Thoracic aorta (tissue), 2 donors: Measurements from ENCODE around the gene CYFIP2. TPM values are rescaled to one million over a fixed set of nuclear protein-coding genes. Genes with fewer than 3 reads are reported as not detected.

ENCODE experiments used
- ATAC-seq: fragments of 150-250 bp; one replicate; pipeline ENCODE4 v1.8.0; 2017; ENCODE audit warnings: low read depth; ENCODE audit not compliant: insufficient number of reproducible peaks, low FRiP score
- DNase-seq: peaks from one replicate; pipeline ENCODE4 v3.0.0-alpha.2; 2020; ENCODE audit warnings: low spot score
- H3K27ac ChIP-seq, 2 donors: fragments of 200-600 bp; sonication (generic); 1 replicate in 1 of 2; 2 replicates in 1 of 2; pipeline ENCODE4 v1.5.1; 2016; ENCODE audit warnings: mild to moderate bottlenecking in 2 of 2, moderate library complexity in 2 of 2
- H3K27me3 ChIP-seq: fragments of 200-600 bp; sonication (generic); replicated peaks from 2 replicates; pipeline ENCODE4 v1.6.0; 2016; ENCODE audit warnings: mild to moderate bottlenecking; ENCODE audit not compliant: insufficient read depth
- H3K36me3 ChIP-seq: fragments of 200-600 bp; sonication (generic); one replicate; pipeline ENCODE4 v1.5.1; 2016
- H3K4me1 ChIP-seq, 2 donors: fragments of 200-600 bp; sonication (generic); 1 replicate in 1 of 2; 2 replicates in 1 of 2; pipeline versions ENCODE4 v1.5.1 to v1.6.0; 2016; ENCODE audit warnings: low read depth in 2 of 2, mild to moderate bottlenecking in 1 of 2; ENCODE audit not compliant: control insufficient read depth in 1 of 2
- H3K4me3 ChIP-seq: fragments of 200-600 bp; sonication (generic); 2 replicates; pipeline ENCODE4 v1.5.1; 2016; ENCODE audit warnings: mild to moderate bottlenecking
- H3K9me3 ChIP-seq: fragments of 200-600 bp; sonication (generic); 2 replicates; pipeline ENCODE4 v1.5.1; 2016
- CTCF ChIP-seq: fragments of 200-600 bp; sonication (generic); IDR thresholded peaks from one replicate; pipeline ENCODE4 v1.5.1; 2019; ENCODE audit warnings: antibody characterized with exemption
- total RNA-seq, 2 donors: library from RNA; depleted of rRNA; stranded (reverse); fragments of >200 nt; gene quantifications; one replicate each; pipeline versions ENCODE4 v1.1.0 to v1.2.3, GENCODE V29; 2016

Gene CYFIP2
- total RNA-seq, 2 donors from 2014 or later, result 60.0 to 192 TPM

GRCh38 chr5:157366741-157367674, 101.1 kb downstream of the CYFIP2 start:
- DNase-seq (peak; percentile 25), ATAC-seq (peak; percentile 47)
- H3K4me3 ChIP-seq, result no peak overlapping the region
- H3K9me3 ChIP-seq, result no peaks in the 10 kb centered on the region
- peak; percentile 66 for TF ChIP-seq CTCF
- no peaks in the 10 kb centered on the region for H3K36me3 ChIP-seq
- peaks cover 8 to 21% of the 10 kb centered on the region in 2 donors for H3K4me1 ChIP-seq
- H3K27ac ChIP-seq, result peak overlapping the region in 1 of 2 donors; percentile 22
- no peaks in the 10 kb centered on the region for H3K27me3 ChIP-seq

- peaks cover 8 to 21% of the 10 kb centered on the region in 2 donors for H3K4me1 ChIP-seq
- DNase-seq, result no peak
- ATAC-seq, result no peak
- no peaks in the 10 kb centered on the region for H3K36me3 ChIP-seq
- H3K4me3 ChIP-seq, result no peak overlapping the region
- H3K9me3 ChIP-seq, result no peaks in the 10 kb centered on the region
- TF ChIP-seq CTCF, result no peak
- H3K27me3 ChIP-seq, result no peaks in the 10 kb centered on the region
- no peak overlapping the region for H3K27ac ChIP-seq
Measured at GRCh38 chr5:157369507-157369906, 103.6 kb downstream of the CYFIP2 start.

GRCh38 chr5:157370967-157371366, 105.0 kb downstream of the CYFIP2 start:
- Histone ChIP-seq H3K4me1 (peaks cover 8 to 21% of the 10 kb centered on the region in 2 donors), H3K36me3 (no peaks in the 10 kb centered on the region), H3K9me3 (no peaks in the 10 kb centered on the region), H3K27ac (peak overlapping the region; percentile 55 to 59), H3K4me3 (no peak overlapping the region), H3K27me3 (no peaks in the 10 kb centered on the region)
- no peak for TF ChIP-seq CTCF
- DNase-seq (no peak), ATAC-seq (no peak)

GRCh38 chr5:157371655-157372471, 105.9 kb downstream of the CYFIP2 start:
- no peak for ATAC-seq
- Histone ChIP-seq H3K9me3 (no peaks in the 10 kb centered on the region), H3K27me3 (no peaks in the 10 kb centered on the region), H3K4me1 (peaks cover 8 to 21% of the 10 kb centered on the region in 2 donors), H3K36me3 (no peaks in the 10 kb centered on the region), H3K4me3 (no peak overlapping the region), H3K27ac (no peak overlapping the region)
- TF ChIP-seq CTCF, result no peak
- no peak for DNase-seq

GRCh38 chr5:157372472-157372822, 106.5 kb downstream of the CYFIP2 start:
- Histone ChIP-seq H3K36me3 (no peaks in the 10 kb centered on the region), H3K4me1 (peaks cover 8 to 21% of the 10 kb centered on the region in 2 donors), H3K27ac (no peak overlapping the region), H3K27me3 (no peaks in the 10 kb centered on the region), H3K9me3 (no peaks in the 10 kb centered on the region), H3K4me3 (no peak overlapping the region)
- TF ChIP-seq CTCF, result no peak
- ATAC-seq (no peak), DNase-seq (no peak)
